Mammary epithelial cell (primary cell): ENCODE data around the gene CEBPE.

Experiments used
- CTCF ChIP-seq, 2 donors: IDR thresholded peaks in 1 of 2; conservative IDR thresholded peaks in 1 of 2; 2 replicates each; pipeline ENCODE4 v1.5.1; 2011 to 2012; ENCODE audit warnings: inconsistent platforms in 2 of 2, low read length in 2 of 2, mild to moderate bottlenecking in 2 of 2, control low read depth in 1 of 2, low read depth in 1 of 2; ENCODE audit not compliant: insufficient read depth in 1 of 2; ENCODE audit errors: extremely low read depth in 1 of 2
- EZH2 ChIP-seq: IDR thresholded peaks from 2 replicates; pipeline ENCODE4 v1.6.1; 2012; ENCODE audit warnings: low read length, inconsistent platforms, borderline replicate concordance

DNA sequence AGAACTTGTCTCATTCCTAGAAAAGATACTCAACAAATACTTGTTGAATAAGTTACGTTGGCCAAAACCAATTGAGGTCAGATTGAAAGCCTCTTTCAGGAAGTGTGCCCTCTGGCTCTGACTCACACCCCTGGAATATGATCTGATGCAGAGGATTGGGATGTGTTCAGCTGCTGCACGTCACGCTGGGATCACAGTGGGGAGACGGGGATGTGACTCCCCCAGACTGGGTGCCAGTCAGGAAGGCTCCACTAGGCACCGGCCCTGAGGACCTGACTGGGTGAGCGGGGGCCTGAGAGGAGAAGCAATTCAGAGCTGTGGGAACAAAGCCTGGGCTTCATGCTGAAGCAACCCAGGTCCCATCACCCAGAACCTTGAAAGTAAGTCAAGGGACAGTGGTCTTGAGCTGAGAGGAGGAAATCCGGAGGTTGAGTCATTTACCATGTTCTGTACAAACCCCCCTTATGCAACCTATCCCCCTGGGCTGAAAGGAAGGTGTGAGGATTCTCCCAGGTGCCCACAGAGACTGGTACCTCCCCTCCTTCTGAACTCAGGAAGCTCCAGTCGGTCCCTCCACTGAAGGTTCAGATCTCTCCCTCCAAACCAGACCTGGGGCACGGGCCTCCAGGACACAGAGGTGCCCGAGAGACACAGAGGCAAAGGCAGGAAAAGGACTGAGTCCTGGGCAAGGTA, 3.9 kb downstream of the CEBPE start:
- TF ChIP-seq CTCF (conservative IDR thresholded peaks at IDR 0.05 in 1 of 2, IDR thresholded peaks at IDR 0.05 in 1 of 2; ENCODE audit: extremely low read depth in 1 of 2, insufficient read depth in 1 of 2, low read depth in 1 of 2, low read length in 2 of 2): no peak
- TF ChIP-seq EZH2: no peak
